Immature natural killer cell (primary cell): ENCODE measurements around the gene CFAP157. TPM values are rescaled to one million over a fixed set of nuclear protein-coding genes. Genes with fewer than 3 reads are reported as not detected.

Experiments
- DNase-seq, 3 donors: peaks; one replicate each; pipeline ENCODE4 v3.0.0; 2022; ENCODE audit warnings: mixed read lengths in 1 of 3
- H3K27ac Mint-ChIP-seq, 6 donors: one replicate each; pipeline ENCODE4 v1.8.0; 2020; ENCODE audit warnings: mixed read lengths in 6 of 6, mild to moderate bottlenecking in 5 of 6, inconsistent platforms in 4 of 6, moderate library complexity in 3 of 6
- H3K27me3 Mint-ChIP-seq, 3 donors: one replicate each; pipeline ENCODE4 v1.8.0; 2020 to 2021; ENCODE audit warnings: low read depth in 3 of 3, mild to moderate bottlenecking in 3 of 3, mixed read lengths in 3 of 3, moderate library complexity in 3 of 3, inconsistent platforms in 1 of 3
- H3K36me3 Mint-ChIP-seq, 3 donors: one replicate each; pipeline ENCODE4 v1.8.0; 2020; ENCODE audit warnings: mixed read lengths in 3 of 3, inconsistent platforms in 2 of 3, mild to moderate bottlenecking in 2 of 3
- H3K4me1 Mint-ChIP-seq, 2 donors: one replicate each; pipeline ENCODE4 v1.8.0; 2020; ENCODE audit warnings: inconsistent platforms in 2 of 2, mild to moderate bottlenecking in 2 of 2, mixed read lengths in 2 of 2, moderate library complexity in 1 of 2
- H3K4me3 Mint-ChIP-seq, 5 donors: one replicate each; pipeline ENCODE4 v1.8.0; 2020; ENCODE audit warnings: mild to moderate bottlenecking in 5 of 5, mixed read lengths in 5 of 5, inconsistent platforms in 3 of 5, moderate library complexity in 3 of 5
- H3K9me3 Mint-ChIP-seq, 6 donors: one replicate each; pipeline ENCODE4 v1.8.0; 2020; ENCODE audit warnings: mild to moderate bottlenecking in 6 of 6, mixed read lengths in 6 of 6, inconsistent platforms in 4 of 6, moderate library complexity in 3 of 6
- polyA plus RNA-seq, 3 donors: library from polyadenylated mRNA; unstranded; fragments of 300-500 nt; fragmentation: Illumina TruSeq; gene quantifications; one replicate each; pipeline ENCODE4 v1.2.3, GENCODE V29; 2021

CFAP157 gene
- polyA plus RNA-seq, 3 donors from 2014 or later: 0.24 to 0.25 TPM; not detected in 1

- Mint-ChIP-seq H3K4me1 (peaks cover 27 to 31% of the 10 kb centered on the region in 2 donors), H3K27me3 (peaks cover 3 to 12% (median 4%) of the 10 kb centered on the region in 3 donors), H3K9me3 (no peaks in the 10 kb centered on the region), H3K36me3 (peaks cover 0 to 3% (median 0%) of the 10 kb centered on the region in 3 donors), H3K4me3 (peak overlapping the region; percentile 75 to 81 (median 78)), H3K27ac (peak overlapping the region in 4 of 6 donors; percentile 28 to 71 (median 60))
- no peak for DNase-seq
Measured at GRCh38 chr9:127714020-127714750, 7.4 kb downstream of the CFAP157 start.

- peak in 2 of 3 donors; percentile 21 to 22 for DNase-seq
- no peaks in the 10 kb centered on the region for H3K9me3 Mint-ChIP-seq
- H3K4me1 Mint-ChIP-seq: peaks cover 33 to 40% of the 10 kb centered on the region in 2 donors
- H3K36me3 Mint-ChIP-seq: peaks cover 0 to 3% (median 0%) of the 10 kb centered on the region in 3 donors
- peak overlapping the region; percentile 89 to 96 (median 94) for H3K27ac Mint-ChIP-seq
- H3K4me3 Mint-ChIP-seq: peak overlapping the region; percentile 90 to 100 (median 95)
- H3K27me3 Mint-ChIP-seq: peaks cover 4 to 12% (median 4%) of the 10 kb centered on the region in 3 donors
Measured at GRCh38 chr9:127714951-127715469, 8.2 kb downstream of the CFAP157 start.

DNA sequence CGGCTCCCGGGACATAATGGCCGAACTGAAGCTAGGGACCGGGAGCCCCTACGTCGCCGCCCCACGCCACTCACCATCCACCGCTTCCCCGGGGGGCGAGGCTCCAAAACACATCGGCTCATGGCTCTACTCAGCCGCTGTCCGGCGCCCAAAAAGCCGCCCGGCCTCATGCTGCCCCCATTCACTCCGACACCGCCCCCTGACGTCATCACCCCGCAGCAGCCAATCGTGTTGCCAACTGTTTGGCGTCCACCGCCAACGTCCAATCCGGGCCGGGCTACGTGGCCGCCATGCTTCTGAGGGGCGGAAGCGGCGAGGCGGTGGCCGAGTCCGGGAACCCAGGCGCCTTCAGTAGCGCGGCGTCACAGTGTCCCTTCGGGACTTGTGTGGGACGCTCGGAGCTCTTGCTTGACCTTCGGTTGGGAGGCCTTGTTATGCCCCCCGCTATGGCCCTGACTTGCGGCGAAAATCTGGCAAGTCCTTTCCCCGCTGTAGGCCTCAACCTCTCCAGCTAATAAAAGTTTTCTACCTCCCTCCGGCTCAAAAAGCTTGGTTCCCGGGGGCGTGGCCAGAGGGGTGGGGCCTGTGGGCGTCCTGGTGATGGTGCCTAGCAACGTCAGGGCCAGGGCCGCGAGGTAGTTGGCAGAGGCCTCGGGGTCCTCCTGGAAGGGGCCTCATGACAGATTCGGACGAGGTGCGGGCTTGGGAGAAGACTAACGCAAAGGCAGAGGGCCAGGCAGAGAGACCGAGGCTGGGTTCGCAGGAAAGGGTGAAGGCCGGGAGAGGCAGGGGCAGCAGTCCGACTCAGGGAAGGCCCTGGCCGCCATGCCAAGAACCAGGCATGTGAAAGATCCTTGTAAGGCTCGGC, 8.9 kb downstream of the CFAP157 start, which contains the start of the genes PTRH1 and TTC16:
Gene PTRH1 (minus strand): TSS at position 194 of the 868 bp plus-strand sequence. CDS start 24 bp downstream, at position 170.
Gene TTC16 (plus strand): TSS at position 610 of the 868 bp plus-strand sequence. CDS start 67 bp downstream, at position 677.
- Mint-ChIP-seq H3K27ac (peak within 1 kb of the TSS; percentile 89 to 96 (median 94)), H3K4me3 (peak within 1 kb of the TSS; percentile 90 to 100 (median 95)), H3K9me3 (no peaks in the 10 kb centered on the region), H3K4me1 (peaks cover 32 to 38% of the 10 kb centered on the region in 2 donors), H3K36me3 (no peaks in the 10 kb centered on the region), H3K27me3 (peaks cover 4 to 11% (median 6%) of the 10 kb centered on the region in 3 donors)
- peak; percentile 95 to 96 (median 96) for DNase-seq

GRCh38 chr9:127716412-127716811, 9.6 kb downstream of the CFAP157 start:
- Mint-ChIP-seq H3K27ac (peak overlapping the region; percentile 89 to 96 (median 94)), H3K27me3 (peaks cover 3 to 8% (median 3%) of the 10 kb centered on the region in 3 donors), H3K36me3 (no peaks in the 10 kb centered on the region), H3K4me3 (peak overlapping the region; percentile 90 to 100 (median 95)), H3K4me1 (peaks cover 25 to 35% of the 10 kb centered on the region in 2 donors), H3K9me3 (no peaks in the 10 kb centered on the region)
- no peak for DNase-seq

- Mint-ChIP-seq H3K4me1 (peaks cover 24 to 35% of the 10 kb centered on the region in 2 donors), H3K27me3 (peaks cover 3 to 7% (median 3%) of the 10 kb centered on the region in 3 donors), H3K4me3 (peak overlapping the region in 1 of 5 donors; percentile 45), H3K9me3 (no peaks in the 10 kb centered on the region), H3K27ac (peak overlapping the region in 2 of 6 donors; percentile 57 to 77), H3K36me3 (no peaks in the 10 kb centered on the region)
- no peak for DNase-seq
Measured at GRCh38 chr9:127717766-127718165, 11.0 kb downstream of the CFAP157 start.

DNA sequence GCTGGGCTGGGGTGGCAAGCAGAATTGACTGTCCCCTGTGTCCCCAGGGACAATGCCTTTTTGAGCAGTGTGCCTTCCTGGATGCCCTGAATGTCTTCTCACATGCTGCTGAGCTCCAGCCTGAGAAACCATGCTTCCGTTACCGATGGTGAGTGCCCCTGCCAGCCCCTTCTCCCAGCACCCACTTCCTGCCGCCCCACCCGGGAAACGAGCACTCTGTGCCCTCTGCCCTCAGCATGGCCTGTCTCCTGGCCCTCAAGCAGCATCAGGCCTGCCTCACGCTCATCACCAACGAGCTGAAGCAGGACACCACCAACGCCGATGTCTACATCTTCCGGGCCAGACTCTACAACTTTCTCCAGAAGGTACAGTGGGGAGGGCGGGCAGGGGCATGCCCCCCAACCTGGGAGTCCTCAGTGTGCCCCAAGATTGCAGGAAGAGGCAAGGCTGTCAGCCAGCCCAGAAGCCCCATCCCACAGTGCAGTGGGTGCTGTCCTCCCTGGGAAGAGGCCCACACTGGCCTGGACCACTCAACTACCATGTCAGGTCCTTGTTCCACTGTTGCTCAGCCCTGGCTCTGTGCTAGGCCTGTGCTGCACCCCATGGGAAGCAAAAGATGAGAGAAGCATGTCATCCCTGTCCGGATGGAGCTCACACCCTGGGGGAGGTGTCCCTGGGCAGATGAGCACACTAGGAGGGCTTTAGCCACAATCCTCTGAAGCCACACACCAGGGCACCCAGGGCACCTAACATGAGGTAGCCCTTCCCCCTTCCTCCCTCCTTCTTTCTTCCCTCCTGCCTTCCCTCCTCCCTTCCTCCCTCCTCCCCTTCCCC, 13.5 kb downstream of the CFAP157 start:
- peak in 1 of 3 donors; percentile 62 for DNase-seq
- Mint-ChIP-seq H3K27ac (peak overlapping the region; percentile 60 to 95 (median 86)), H3K36me3 (no peaks in the 10 kb centered on the region), H3K27me3 (peaks cover 3 to 8% (median 3%) of the 10 kb centered on the region in 3 donors), H3K4me1 (peaks cover 23 to 26% of the 10 kb centered on the region in 2 donors), H3K4me3 (peak overlapping the region; percentile 43 to 75 (median 66)), H3K9me3 (no peaks in the 10 kb centered on the region)

DNA sequence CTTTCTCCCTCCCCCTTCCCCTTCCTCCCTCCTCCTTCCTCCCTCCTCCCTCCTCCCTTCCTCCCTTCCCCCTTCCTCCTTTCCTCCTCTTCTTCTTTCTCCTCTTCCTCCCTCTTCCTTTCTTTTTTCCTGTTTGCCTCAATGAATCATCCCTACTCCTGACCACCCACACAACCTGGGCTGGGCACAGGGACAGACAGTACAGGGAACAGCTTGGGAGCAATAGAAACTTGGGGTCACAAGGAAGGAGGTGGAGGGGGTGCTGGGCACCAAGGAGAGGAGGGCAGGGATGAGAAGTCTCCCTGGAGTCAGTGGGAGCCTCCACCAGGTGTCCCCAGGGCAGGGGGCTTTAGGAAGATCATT, 14.1 kb downstream of the CFAP157 start:
- peak overlapping the region; percentile 60 to 91 (median 82) for H3K27ac Mint-ChIP-seq
- no peak for DNase-seq
- H3K4me3 Mint-ChIP-seq: peak overlapping the region; percentile 45 to 86 (median 58)
- H3K36me3 Mint-ChIP-seq: no peaks in the 10 kb centered on the region
- peaks cover 3 to 4% (median 3%) of the 10 kb centered on the region in 3 donors for H3K27me3 Mint-ChIP-seq
- H3K9me3 Mint-ChIP-seq: no peaks in the 10 kb centered on the region
- peaks cover 17 to 24% of the 10 kb centered on the region in 2 donors for H3K4me1 Mint-ChIP-seq

GRCh38 chr9:127721391-127721821, 14.6 kb downstream of the CFAP157 start:
- no peaks in the 10 kb centered on the region for H3K9me3 Mint-ChIP-seq
- H3K4me1 Mint-ChIP-seq: peaks cover 13 to 19% of the 10 kb centered on the region in 2 donors
- peak in 1 of 3 donors; percentile 52 for DNase-seq
- H3K36me3 Mint-ChIP-seq: no peaks in the 10 kb centered on the region
- H3K27ac Mint-ChIP-seq: peak overlapping the region; percentile 60 to 91 (median 82)
- H3K27me3 Mint-ChIP-seq: peaks cover 2 to 3% (median 2%) of the 10 kb centered on the region in 3 donors
- peak overlapping the region; percentile 52 to 86 (median 66) for H3K4me3 Mint-ChIP-seq

DNA sequence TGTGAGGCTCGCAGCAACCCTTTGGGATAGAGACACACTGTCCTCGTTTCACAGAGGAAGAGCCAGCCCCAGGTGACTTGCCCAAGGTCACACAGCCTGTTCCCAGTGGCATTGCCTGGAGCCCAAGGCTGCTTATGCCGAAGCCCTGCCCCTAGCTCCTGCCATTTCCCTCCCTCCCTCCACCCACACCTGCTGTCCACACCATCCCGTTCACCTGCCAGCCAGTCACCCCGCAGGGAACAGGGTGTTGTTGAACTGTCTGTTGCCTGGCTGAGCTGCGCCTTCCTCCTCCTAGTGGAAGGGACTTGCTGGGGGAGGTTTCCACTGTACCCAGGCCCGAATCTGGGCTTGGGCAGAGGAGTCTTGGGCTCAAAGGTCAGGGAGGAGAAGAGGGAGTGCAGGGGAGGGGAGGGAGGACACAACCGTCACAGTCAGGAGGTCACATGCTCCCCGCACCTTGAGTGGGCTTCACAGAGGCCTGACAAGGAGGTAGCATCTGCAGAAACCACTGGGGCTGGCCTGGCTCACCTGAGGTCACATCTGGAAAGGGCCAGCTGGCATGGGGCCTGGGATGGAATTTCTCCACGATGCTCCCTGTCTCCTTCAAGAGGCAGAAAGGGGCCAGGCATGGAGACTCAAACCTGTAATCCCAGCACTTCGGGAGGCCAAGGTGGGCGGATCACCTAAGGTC, 15.4 kb downstream of the CFAP157 start:
- H3K36me3 Mint-ChIP-seq: no peaks in the 10 kb centered on the region
- peak overlapping the region in 5 of 6 donors; percentile 17 to 91 (median 60) for H3K27ac Mint-ChIP-seq
- no peaks in the 10 kb centered on the region for H3K9me3 Mint-ChIP-seq
- H3K27me3 Mint-ChIP-seq: peaks cover 2 to 3% (median 2%) of the 10 kb centered on the region in 3 donors
- no peak for DNase-seq
- H3K4me3 Mint-ChIP-seq: peak overlapping the region in 2 of 5 donors; percentile 10 to 86
- H3K4me1 Mint-ChIP-seq: peaks cover 13 to 19% of the 10 kb centered on the region in 2 donors

GRCh38 chr9:127723013-127723412, 16.2 kb downstream of the CFAP157 start:
- Mint-ChIP-seq H3K9me3 (no peaks in the 10 kb centered on the region), H3K4me3 (peak overlapping the region in 1 of 5 donors; percentile 29), H3K4me1 (peaks cover 13 to 19% of the 10 kb centered on the region in 2 donors), H3K27ac (peak overlapping the region in 1 of 6 donors; percentile 62), H3K36me3 (no peaks in the 10 kb centered on the region), H3K27me3 (peaks cover 2 to 3% (median 2%) of the 10 kb centered on the region in 3 donors)
- DNase-seq: no peak

GRCh38 chr9:127723444-127723843, 16.7 kb downstream of the CFAP157 start:
- DNase-seq: no peak
- Mint-ChIP-seq H3K36me3 (no peaks in the 10 kb centered on the region), H3K27me3 (peaks cover 2 to 3% (median 2%) of the 10 kb centered on the region in 3 donors), H3K4me3 (peak overlapping the region in 1 of 5 donors; percentile 29), H3K9me3 (no peaks in the 10 kb centered on the region), H3K27ac (peak overlapping the region in 1 of 6 donors; percentile 62), H3K4me1 (peaks cover 13 to 19% of the 10 kb centered on the region in 2 donors)

- Mint-ChIP-seq H3K27ac (no peak overlapping the region), H3K4me1 (peaks cover 13 to 19% of the 10 kb centered on the region in 2 donors), H3K36me3 (no peaks in the 10 kb centered on the region)
Measured at GRCh38 chr9:127724012-127724411, 17.2 kb downstream of the CFAP157 start.

More at GRCh38 chr9:127724012-127724411, 17.2 kb downstream of the CFAP157 start:
- no peak for DNase-seq
- Mint-ChIP-seq H3K9me3 (no peaks in the 10 kb centered on the region), H3K27me3 (peaks cover 2 to 3% (median 2%) of the 10 kb centered on the region in 3 donors), H3K4me3 (no peak overlapping the region)
